ENCODE measurements around the gene VCP.

The VCP gene

DNA sequence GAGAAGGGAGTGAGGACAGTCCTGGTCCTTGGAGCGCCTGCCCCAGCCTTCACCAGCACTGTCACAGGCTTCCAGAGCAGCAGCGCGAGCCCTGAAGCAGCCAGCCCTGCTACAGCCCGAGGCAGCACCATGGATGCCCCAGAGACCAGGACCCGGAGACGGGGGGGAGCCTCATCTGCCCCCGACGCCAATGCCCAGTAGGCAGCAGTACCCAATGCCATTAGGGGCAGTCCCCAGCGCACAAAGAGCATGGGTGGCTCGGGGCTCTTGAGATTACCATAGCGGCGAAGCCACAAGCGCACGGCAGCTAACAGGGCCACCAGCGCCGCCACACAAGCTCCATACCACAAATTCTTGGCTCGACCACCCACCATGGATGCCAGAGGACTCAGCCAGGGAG, 19.1 kb upstream of the VCP start:
- Mint-ChIP-seq H3K9me3 (no peaks in the 10 kb centered on the region), H3K4me3 (no peak overlapping the region), H3K36me3 (ENCODE audit: insufficient read depth) (peaks cover 28% of the 10 kb centered on the region), H3K27me3 (no peaks in the 10 kb centered on the region), H3K4me1 (peaks cover 20% of the 10 kb centered on the region), H3K27ac (ENCODE audit: low read depth) (no peak overlapping the region)
- DNase-seq (ENCODE audit: low spot score in 2 of 2) (no peak), ATAC-seq (replicated peaks; ENCODE audit: extremely low read depth, poor library complexity, severe bottlenecking) (no peak)

GRCh38 chr9:35089434-35089833, 17.0 kb upstream of the VCP start:
- H3K36me3 Mint-ChIP-seq (ENCODE audit: insufficient read depth): peaks cover 17% of the 10 kb centered on the region
- H3K4me1 Mint-ChIP-seq: peaks cover 13% of the 10 kb centered on the region
- no peaks in the 10 kb centered on the region for H3K27me3 Mint-ChIP-seq
- no peak overlapping the region for H3K4me3 Mint-ChIP-seq
- DNase-seq (ENCODE audit: low spot score in 2 of 2) (no peak), ATAC-seq (replicated peaks; ENCODE audit: extremely low read depth, poor library complexity, severe bottlenecking) (no peak)
- H3K9me3 Mint-ChIP-seq: no peaks in the 10 kb centered on the region
- H3K27ac Mint-ChIP-seq (ENCODE audit: low read depth): no peak overlapping the region

DNA sequence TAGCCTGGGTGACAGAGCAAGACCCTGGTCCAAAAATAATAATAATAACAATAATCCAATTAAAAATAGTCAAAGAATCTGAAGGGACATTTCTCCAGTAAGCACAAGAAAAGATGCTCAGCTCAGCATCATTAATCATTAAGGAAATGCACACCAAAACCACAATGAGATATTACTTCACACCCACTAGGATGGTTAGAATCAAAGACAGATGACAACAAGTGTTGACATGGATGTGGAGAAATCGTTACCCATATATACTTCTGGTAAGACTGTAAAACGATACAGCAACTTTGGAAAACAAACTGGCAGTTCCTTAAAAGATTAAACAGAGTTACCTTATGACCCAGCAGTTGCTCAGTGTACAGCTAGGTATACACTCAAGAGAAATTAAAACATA, 12.7 kb upstream of the VCP start:
- DNase-seq (ENCODE audit: low spot score in 2 of 2) (no peak), ATAC-seq (replicated peaks; ENCODE audit: extremely low read depth, poor library complexity, severe bottlenecking) (peak; percentile 80)
- Mint-ChIP-seq H3K27me3 (no peaks in the 10 kb centered on the region), H3K36me3 (ENCODE audit: insufficient read depth) (peaks cover 16% of the 10 kb centered on the region), H3K27ac (ENCODE audit: low read depth) (no peak overlapping the region), H3K4me3 (no peak overlapping the region), H3K4me1 (peaks cover 9% of the 10 kb centered on the region), H3K9me3 (no peaks in the 10 kb centered on the region)

GRCh38 chr9:35079426-35080341, 7.3 kb upstream of the VCP start, which contains the start of gene FANCG:
FANCG (minus strand) TSS chr9:35079942; CDS start chr9:35079524, 418 bp downstream.
- no peaks in the 10 kb centered on the region for H3K9me3 Mint-ChIP-seq
- H3K27ac Mint-ChIP-seq (ENCODE audit: low read depth): peak within 1 kb of the TSS; percentile 74
- peak; percentile 46 to 53 for DNase-seq (ENCODE audit: low spot score in 2 of 2)
- ATAC-seq (replicated peaks; ENCODE audit: extremely low read depth, poor library complexity, severe bottlenecking): peak; percentile 92
- peaks cover 5% of the 10 kb centered on the region for H3K36me3 Mint-ChIP-seq (ENCODE audit: insufficient read depth)
- no peaks in the 10 kb centered on the region for H3K27me3 Mint-ChIP-seq
- peaks cover 31% of the 10 kb centered on the region for H3K4me1 Mint-ChIP-seq
- peak within 1 kb of the TSS; percentile 92 for H3K4me3 Mint-ChIP-seq

DNA sequence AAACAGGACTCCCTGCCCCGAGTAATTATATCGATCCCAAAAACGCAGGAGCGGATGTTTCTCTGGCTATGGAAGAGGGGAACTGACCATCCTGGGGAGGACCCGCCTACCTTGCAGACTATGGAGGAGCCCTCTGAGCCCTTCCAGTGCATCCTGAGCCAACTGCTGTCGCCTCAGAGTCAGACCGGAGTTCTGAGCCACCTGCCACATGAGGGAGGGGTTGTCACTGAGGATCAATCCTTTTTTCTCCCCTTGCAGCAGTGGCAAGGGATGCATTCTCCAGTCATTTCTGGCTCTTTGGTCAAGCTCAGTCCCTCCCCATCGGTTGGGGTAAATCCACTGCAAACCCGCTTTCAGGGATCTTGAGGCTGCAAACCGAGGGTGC, 6.6 kb upstream of the VCP start:
- ATAC-seq (replicated peaks; ENCODE audit: extremely low read depth, poor library complexity, severe bottlenecking): no peak
- H3K9me3 Mint-ChIP-seq: no peaks in the 10 kb centered on the region
- DNase-seq (ENCODE audit: low spot score in 2 of 2): no peak
- no peak overlapping the region for H3K27ac Mint-ChIP-seq (ENCODE audit: low read depth)
- peaks cover 31% of the 10 kb centered on the region for H3K4me1 Mint-ChIP-seq
- peak overlapping the region; percentile 92 for H3K4me3 Mint-ChIP-seq
- peaks cover 5% of the 10 kb centered on the region for H3K36me3 Mint-ChIP-seq (ENCODE audit: insufficient read depth)
- no peaks in the 10 kb centered on the region for H3K27me3 Mint-ChIP-seq

DNA sequence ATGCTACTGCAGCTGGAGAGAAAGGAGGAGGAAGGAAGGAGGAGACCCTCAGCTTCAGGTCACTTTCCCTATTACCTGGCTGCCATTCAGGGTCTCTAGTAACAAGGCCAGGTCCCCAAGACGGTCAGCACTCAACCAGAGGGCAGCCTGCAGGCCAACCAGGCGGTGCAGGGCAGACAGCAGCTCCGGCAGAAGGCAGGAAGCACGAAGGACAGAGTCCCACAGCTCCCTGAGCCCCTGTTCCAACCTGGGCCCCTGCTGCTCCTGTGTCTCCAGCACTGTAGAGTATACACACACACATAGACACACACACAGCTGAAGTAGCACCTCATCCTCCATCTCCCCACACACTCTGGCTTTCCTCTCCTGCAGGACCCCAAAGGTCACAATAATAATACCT, 5.6 kb upstream of the VCP start:
- DNase-seq (ENCODE audit: low spot score in 2 of 2) (no peak), ATAC-seq (replicated peaks; ENCODE audit: extremely low read depth, poor library complexity, severe bottlenecking) (no peak)
- H3K36me3 Mint-ChIP-seq (ENCODE audit: insufficient read depth): peaks cover 7% of the 10 kb centered on the region
- no peaks in the 10 kb centered on the region for H3K9me3 Mint-ChIP-seq
- peaks cover 37% of the 10 kb centered on the region for H3K4me1 Mint-ChIP-seq
- no peak overlapping the region for H3K27ac Mint-ChIP-seq (ENCODE audit: low read depth)
- H3K27me3 Mint-ChIP-seq: no peaks in the 10 kb centered on the region
- peak overlapping the region; percentile 92 for H3K4me3 Mint-ChIP-seq

GRCh38 chr9:35076848-35077247, 4.4 kb upstream of the VCP start:
- Mint-ChIP-seq H3K4me1 (peaks cover 42% of the 10 kb centered on the region), H3K36me3 (ENCODE audit: insufficient read depth) (peaks cover 10% of the 10 kb centered on the region), H3K9me3 (no peaks in the 10 kb centered on the region), H3K27ac (ENCODE audit: low read depth) (no peak overlapping the region), H3K27me3 (no peaks in the 10 kb centered on the region), H3K4me3 (no peak overlapping the region)
- no peak for DNase-seq (ENCODE audit: low spot score in 2 of 2)
- ATAC-seq (replicated peaks; ENCODE audit: extremely low read depth, poor library complexity, severe bottlenecking): no peak

- Mint-ChIP-seq H3K9me3 (no peaks in the 10 kb centered on the region), H3K27ac (ENCODE audit: low read depth) (no peak overlapping the region), H3K4me3 (no peak overlapping the region), H3K4me1 (peaks cover 53% of the 10 kb centered on the region), H3K27me3 (no peaks in the 10 kb centered on the region), H3K36me3 (ENCODE audit: insufficient read depth) (peaks cover 14% of the 10 kb centered on the region)
- no peak for DNase-seq (ENCODE audit: low spot score in 2 of 2)
- no peak for ATAC-seq (replicated peaks; ENCODE audit: extremely low read depth, poor library complexity, severe bottlenecking)
These were observed 2.9 kb upstream of the VCP start for GRCh38 chr9:35075358-35075757.

- ATAC-seq (replicated peaks; ENCODE audit: extremely low read depth, poor library complexity, severe bottlenecking) (no peak), DNase-seq (ENCODE audit: low spot score in 2 of 2) (no peak)
- Mint-ChIP-seq H3K27ac (ENCODE audit: low read depth) (no peak overlapping the region), H3K27me3 (no peaks in the 10 kb centered on the region), H3K9me3 (no peaks in the 10 kb centered on the region), H3K4me1 (peaks cover 53% of the 10 kb centered on the region), H3K4me3 (no peak overlapping the region), H3K36me3 (ENCODE audit: insufficient read depth) (peaks cover 11% of the 10 kb centered on the region)
These were observed 2.4 kb upstream of the VCP start for GRCh38 chr9:35074791-35075190.

DNA sequence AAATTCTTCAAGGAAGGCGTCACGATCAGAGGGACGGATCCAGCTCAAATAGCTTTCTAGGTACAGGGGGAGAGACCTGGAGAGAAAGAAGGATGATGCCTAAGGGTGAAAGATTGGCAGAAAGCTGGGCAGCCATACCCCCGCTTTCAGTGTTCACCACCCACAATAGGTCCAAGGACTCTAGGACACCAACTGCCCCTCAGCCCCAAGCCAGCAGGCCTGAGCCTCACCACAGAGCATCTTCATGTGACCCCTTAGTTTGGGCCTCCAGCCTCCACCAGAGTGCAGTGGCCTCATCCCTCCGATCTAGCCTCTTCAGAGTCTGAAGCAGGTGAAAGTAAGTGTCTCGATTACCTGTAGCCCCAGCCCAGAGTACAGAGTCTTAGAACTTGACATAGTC, 1.7 kb upstream of the VCP start:
- no peaks in the 10 kb centered on the region for H3K9me3 Mint-ChIP-seq
- DNase-seq (ENCODE audit: low spot score in 2 of 2): no peak
- H3K4me1 Mint-ChIP-seq: peaks cover 56% of the 10 kb centered on the region
- no peak overlapping the region for H3K4me3 Mint-ChIP-seq
- H3K36me3 Mint-ChIP-seq (ENCODE audit: insufficient read depth): peaks cover 15% of the 10 kb centered on the region
- no peak overlapping the region for H3K27ac Mint-ChIP-seq (ENCODE audit: low read depth)
- no peaks in the 10 kb centered on the region for H3K27me3 Mint-ChIP-seq
- ATAC-seq (replicated peaks; ENCODE audit: extremely low read depth, poor library complexity, severe bottlenecking): no peak

- no peaks in the 10 kb centered on the region for H3K27me3 Mint-ChIP-seq
- peaks cover 24% of the 10 kb centered on the region for H3K36me3 Mint-ChIP-seq (ENCODE audit: insufficient read depth)
- no peaks in the 10 kb centered on the region for H3K9me3 Mint-ChIP-seq
- ATAC-seq (replicated peaks; ENCODE audit: extremely low read depth, poor library complexity, severe bottlenecking) (no peak), DNase-seq (ENCODE audit: low spot score in 2 of 2) (no peak)
- H3K27ac Mint-ChIP-seq (ENCODE audit: low read depth): peak overlapping the region; percentile 94
- H3K4me1 Mint-ChIP-seq: peaks cover 56% of the 10 kb centered on the region
- H3K4me3 Mint-ChIP-seq: peak overlapping the region; percentile 83
These were observed 821 bp upstream of the VCP start for GRCh38 chr9:35073279-35073612.

DNA sequence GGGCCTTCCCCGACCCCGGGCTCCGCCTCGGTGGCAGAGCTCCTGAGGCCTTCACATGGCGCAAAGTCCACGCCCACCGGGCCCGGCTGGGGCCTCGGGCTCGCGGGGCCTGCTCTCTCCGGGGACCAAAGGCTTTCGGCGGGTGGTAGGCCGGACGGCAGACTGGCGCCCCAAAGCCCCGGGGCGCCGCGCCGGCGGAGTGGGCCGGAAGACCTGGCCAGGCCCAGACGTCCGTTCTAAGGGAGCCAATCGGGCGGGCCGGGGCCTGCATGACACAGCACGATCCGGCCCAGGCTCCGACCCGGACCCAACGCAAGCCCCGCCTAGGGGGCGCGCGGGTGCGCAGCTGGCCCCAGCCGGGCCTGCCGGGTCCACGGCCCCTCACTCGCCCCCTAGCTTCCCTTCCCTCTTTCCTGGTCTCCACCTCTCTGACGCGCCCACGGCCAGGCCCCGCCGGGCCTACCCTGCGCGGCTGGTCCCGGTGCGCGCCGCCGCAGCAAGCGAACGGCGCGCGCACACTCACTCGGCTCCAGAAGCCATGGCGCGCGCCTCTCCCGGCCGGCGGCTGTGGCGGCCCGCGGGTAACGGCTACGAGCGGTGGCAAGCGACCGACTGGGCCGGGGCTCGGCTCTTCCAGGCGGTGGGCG, 488 bp downstream of the VCP start:
- H3K27ac Mint-ChIP-seq (ENCODE audit: low read depth): peak overlapping the region; percentile 94
- H3K9me3 Mint-ChIP-seq: no peaks in the 10 kb centered on the region
- H3K4me1 Mint-ChIP-seq: peaks cover 61% of the 10 kb centered on the region
- DNase-seq (ENCODE audit: low spot score in 2 of 2): peak; percentile 58 to 61
- ATAC-seq (replicated peaks; ENCODE audit: extremely low read depth, poor library complexity, severe bottlenecking): peak; percentile 49
- peak overlapping the region; percentile 83 for H3K4me3 Mint-ChIP-seq
- H3K27me3 Mint-ChIP-seq: no peaks in the 10 kb centered on the region
- H3K36me3 Mint-ChIP-seq (ENCODE audit: insufficient read depth): peaks cover 37% of the 10 kb centered on the region

Measured in central memory CD8-positive, alpha-beta T cell (primary cell).